Stimulated activated CD4-positive, alpha-beta T cell treated with anti-CD3 and anti-CD28 coated beads, TNF-alpha, amount 100 ng/mL, for 4 hours (primary cell): ENCODE data around the gene OTUD7B.

Experiments
- DNase-seq, 3 experiments: peaks; one replicate each; pipeline ENCODE4 v3.0.0-alpha.2; 2020; ENCODE audit warnings: low read depth in 3 of 3

OTUD7B gene

GRCh38 chr1:149917571-149918144 is 92.9 kb downstream of the OTUD7B start, which contains the start of gene SV2A:
TSS of gene SV2A (minus strand) at chr1:149917844. CDS start at chr1:149913840, 4,004 bp downstream.
- DNase-seq = peak; percentile 11 to 20 (median 16)

GRCh38 chr1:149916898-149917252 is 93.7 kb downstream of the OTUD7B start:
- no peak for DNase-seq

- DNase-seq = no peak
Observed at GRCh38 chr1:149916193-149916897, 94.2 kb downstream of the OTUD7B start.

GRCh38 chr1:149915429-149916192 is 94.9 kb downstream of the OTUD7B start:
- no peak for DNase-seq

- DNase-seq = no peak
Observed at GRCh38 chr1:149914545-149914944, 96.0 kb downstream of the OTUD7B start.

GRCh38 chr1:149906570-149907075 is 103.9 kb downstream of the OTUD7B start:
- DNase-seq = no peak

GRCh38 chr1:149903836-149904491 is 106.6 kb downstream of the OTUD7B start:
- DNase-seq = no peak

- peak; percentile 58 to 74 (median 68) for DNase-seq
Observed at GRCh38 chr1:149899460-149900284, 110.9 kb downstream of the OTUD7B start, which contains the start of gene BOLA1. TSS of gene BOLA1 (plus strand) at chr1:149899568. CDS start at chr1:149900060, 492 bp downstream.

GRCh38 chr1:149896575-149896974 is 114.0 kb downstream of the OTUD7B start:
- no peak for DNase-seq

- DNase-seq = no peak
Observed at GRCh38 chr1:149888999-149889289, 121.6 kb downstream of the OTUD7B start.

- peak; percentile 39 to 51 (median 45) for DNase-seq
Observed at GRCh38 chr1:149888247-149888998, 122.1 kb downstream of the OTUD7B start.
